Suppressor macrophage (primary cell): ENCODE results near the gene CPNE4.
"Not testable (repeated sequence)": the region's sequence is repeated elsewhere in the genome, so short reads cannot be mapped to it uniquely, and the experiment has no call there.

Source experiments
- DNase-seq, 4 experiments: peaks; one replicate each; pipeline ENCODE4 v3.0.0-alpha.2; 2020 to 2022
- total RNA-seq, 17 experiments: gene quantifications; one replicate each; lab custom pipeline; 2026; ENCODE audit warnings: mixed read lengths in 6 of 17, inconsistent platforms in 3 of 17; lab: John Stamatoyannopoulos, UW

CPNE4 gene
- 0 to 2.6 (median 0) reads per million in 17 experiments for total RNA-seq

DNA sequence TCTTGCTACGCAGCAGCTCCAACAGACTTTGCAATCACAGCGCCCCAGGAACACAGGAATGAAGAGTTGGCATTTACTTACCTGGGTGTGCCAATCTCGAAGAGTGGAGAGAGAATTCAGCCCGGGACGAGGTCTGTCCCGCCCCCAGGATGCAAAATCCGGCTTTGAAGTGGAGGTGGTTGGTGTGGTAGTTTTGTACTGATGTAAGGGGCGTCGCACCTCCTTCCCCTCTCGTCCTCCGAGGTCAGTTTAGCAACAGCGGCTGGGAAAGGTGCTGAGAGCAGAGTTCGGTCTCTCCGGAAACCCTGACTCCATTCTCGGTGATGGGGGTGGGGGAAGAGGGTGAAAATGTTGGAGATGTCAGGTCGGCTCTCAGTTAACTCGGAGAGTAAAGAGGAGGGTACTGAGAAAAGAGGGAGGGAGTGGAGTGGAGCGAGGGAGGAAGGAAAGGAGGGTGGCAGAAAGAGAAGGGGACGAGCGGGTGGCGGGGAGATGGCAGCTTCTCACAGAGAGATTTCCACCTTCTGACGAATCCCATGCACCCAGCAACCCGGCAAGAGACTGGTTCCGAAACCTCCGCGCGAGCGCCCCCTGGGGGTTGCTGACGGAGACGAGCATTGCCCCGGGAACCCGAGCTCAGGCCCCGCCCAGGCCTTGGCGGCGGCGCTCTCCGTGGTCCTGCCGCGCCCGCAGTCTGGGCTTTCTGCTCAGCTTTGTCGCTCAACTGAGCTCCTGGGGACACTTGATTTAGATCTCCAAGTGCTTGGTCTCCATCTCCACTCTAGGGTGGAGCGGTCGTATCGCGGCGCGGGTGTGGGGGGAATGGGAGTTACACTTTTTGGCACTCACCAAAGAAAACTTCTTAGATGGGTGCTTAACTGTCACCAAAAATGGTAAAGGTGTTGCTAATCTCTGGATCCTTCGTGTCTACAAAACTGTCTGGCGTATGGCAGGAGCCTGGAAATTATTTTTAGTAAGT lies at the start of gene CPNE4:
Gene CPNE4 (minus strand): TSS at position 529 of the 979 bp plus-strand sequence.
- DNase-seq, result peak; percentile 75 to 91 (median 82)

DNA sequence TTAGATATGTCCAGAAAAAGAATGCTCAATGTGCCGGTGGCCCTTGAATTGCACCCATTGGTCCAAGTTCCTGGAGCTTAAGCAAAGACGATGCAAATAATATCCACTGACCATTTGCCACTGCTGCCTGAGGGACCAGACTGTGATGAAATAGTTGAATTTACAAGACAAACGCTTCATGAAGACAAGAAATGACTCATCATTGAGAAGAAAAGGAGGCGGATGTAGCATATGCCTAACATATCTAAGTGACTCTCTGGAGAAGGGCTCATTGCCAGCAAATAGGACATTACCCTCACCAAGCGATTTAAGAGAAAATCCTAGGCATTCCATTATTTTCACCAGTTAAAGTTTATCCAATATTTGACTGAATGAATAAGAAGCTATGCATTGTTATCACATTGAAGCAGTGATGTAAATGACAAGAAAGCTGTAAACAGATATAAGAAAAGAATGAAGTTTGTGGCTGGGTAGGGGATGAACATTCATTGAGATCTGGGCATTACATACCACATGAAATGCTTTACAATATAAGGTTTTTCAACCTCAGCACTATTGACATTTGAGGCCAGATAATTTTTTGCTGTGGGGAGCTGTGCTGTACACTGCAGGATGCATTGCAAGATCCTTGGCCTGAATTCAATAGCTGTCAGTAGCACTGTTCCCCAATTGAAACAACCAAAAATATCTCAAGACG lies 48.9 kb upstream of the CPNE4 start:
- no peak for DNase-seq

DNA sequence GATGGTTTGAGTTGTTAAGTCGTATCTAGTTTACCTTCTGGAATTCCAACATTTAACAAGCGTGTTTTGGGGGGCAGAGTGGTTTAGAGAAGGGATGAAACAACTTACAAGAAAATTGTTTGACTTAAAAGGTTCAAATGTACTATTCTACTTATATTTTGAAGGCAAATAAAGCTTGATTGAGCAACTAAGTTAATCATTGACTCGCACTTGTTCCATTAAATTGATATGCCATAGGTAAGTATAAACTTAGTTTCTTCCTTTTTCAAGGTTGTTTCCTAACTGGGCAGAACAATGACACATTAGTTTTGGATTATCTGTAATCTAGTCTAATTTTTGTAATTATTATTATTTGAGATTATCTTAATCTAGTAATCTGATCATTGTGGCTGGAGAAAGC lies 48.3 kb upstream of the CPNE4 start:
- no peak for DNase-seq

DNA sequence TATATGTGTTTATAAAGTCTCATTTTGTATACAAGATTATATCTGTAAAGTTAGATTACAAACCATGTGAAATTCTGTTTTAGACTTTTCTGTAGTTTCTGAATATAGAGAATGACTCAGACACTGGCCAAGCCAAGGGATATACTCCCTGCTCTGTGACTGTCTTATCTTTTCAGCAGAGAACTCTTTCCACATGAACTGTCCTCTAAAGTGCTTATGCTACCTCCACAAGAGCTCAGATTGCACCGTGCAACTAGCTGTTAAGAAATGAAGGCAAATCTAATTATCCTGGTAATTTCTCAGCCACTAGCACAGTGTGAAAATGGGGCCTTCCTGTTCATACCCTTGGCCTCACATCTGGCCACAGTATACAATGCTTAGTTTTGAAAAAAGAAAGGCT lies 44.3 kb upstream of the CPNE4 start:
- no peak for DNase-seq

DNA sequence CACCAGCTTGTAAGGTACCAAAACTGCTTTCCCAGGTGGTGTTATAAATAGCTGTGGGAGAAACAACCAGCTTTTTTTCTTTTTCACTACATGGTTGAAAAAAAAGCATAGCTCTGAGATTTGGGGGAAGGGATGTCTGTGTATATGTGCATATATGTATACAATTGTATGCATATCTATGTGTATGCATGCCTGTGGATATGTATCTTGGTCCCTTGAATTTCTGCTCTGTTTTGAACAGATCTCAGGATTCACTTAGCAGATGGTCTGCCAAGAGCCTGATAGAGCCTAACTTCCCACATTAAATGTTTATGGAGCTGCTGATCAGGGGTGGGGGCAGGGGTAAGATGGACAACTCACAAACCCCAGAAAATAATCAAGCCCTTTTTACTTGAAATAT lies 39.0 kb upstream of the CPNE4 start:
- no peak for DNase-seq

DNA sequence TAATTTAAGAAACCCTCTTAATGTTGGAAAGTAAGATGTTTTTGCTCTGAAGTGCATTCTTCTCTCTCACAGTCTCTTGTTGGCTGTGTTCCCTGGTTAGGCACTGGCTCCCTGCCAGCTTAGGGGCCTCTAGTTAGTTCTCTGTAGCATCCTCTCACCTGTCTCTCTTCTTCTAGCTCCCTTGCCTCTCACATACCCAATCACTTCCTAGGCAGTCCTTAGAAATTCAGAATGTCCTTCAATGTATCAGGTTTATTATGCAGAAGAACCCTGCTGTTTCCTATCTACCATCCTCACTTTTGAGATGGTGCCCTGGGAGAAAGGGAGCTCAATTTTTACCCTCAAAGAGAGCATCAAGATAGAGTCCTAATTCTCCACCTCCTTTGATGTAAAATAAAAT lies 36.2 kb upstream of the CPNE4 start:
- DNase-seq, result no peak

DNA sequence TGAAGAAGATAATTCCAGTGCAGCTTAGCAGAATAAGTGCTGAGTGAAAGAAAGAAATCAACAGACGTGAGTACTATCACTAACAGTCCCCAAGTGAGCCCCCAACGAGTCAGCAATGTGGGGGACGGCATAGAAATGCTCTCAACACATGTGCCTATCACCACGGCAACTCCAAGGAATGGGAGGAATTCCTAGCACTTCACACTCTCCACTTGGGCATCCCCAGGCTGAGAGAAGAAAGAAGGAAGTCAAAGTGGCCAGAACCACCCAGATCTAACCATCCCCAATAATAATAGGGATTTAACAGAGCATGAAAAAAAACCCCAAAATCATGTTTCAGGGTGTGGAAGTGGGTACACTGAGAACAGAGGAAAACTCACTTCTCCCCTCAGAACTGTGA lies 29.3 kb upstream of the CPNE4 start:
- no peak for DNase-seq

DNA sequence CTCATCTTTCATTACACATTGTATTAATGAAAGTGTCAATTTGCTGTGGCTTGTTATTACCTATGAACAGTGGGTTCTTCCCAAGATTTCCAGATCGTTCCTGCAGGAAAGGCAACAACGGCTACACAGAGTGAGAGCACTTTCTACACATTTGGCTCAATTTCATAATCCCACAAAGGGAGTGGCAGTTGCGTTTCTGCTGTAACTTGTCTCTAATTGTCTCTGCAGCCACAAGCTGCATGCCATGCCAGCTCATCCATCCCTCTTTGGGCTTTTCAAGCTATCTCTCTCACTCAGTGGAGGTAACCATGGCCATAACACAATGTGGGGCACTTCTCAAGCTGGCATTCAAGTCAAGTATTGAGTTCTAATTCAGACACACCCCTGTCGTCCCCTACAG lies 27.7 kb upstream of the CPNE4 start:
- DNase-seq, result no peak

DNA sequence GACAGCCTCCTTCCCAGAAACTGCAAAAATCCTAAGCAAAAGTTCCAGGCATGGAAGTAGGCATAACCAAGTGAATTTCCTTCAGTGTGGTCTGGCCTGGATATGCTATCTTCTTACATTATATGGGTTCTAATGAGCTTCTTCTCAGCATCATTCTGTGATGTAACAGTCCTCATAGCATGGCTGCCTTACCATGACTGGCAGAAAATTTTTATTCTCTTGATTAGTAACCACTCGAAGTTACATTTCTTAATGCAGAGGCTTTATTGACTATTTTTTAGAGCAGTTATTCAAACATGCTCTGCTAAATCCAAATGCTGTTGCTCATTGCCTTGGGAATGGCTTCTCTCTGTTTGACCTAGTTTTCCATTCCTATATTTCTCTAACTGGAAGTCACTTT lies 21.1 kb upstream of the CPNE4 start:
- DNase-seq, result no peak

DNA sequence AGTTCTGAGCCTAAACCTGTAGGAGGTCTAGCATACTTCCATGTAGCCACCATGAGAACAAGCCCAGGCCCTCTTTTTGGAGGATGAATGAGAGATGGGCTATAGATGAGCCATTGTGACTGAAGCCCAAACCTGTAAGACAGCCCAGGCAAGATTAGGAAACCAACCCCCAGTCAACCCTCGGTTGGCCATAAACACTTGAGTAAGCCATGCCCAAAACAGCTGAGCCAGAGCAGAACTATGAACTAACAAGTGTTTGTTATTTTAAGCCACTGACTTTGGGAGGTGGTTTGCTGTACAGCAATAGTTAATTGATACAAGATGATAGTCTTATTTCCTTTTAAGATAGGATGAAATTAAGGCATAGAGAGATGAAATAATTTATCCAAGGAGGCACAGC lies 12.4 kb upstream of the CPNE4 start:
- no peak for DNase-seq

DNA sequence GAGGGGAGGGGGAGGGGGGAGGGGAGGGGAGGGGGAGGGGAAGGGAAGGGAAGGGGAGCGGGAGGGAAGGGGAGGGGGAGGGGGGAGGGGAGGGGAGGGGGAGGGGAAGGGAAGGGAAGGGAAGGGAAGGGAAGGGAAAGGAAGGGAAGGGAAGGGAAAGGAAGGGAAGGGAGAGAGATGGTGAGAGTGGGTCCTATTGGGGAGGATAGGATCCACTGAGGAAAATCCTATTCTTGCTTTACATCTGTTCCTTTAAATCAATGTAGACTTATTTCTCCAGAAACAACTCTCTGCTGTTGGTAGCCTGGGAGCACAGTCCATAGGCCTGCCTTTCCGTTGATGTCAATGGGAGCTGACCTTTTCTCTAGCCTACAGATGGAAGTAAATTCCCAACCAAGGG lies 10.1 kb upstream of the CPNE4 start:
- not testable (repeated sequence) for DNase-seq

DNA sequence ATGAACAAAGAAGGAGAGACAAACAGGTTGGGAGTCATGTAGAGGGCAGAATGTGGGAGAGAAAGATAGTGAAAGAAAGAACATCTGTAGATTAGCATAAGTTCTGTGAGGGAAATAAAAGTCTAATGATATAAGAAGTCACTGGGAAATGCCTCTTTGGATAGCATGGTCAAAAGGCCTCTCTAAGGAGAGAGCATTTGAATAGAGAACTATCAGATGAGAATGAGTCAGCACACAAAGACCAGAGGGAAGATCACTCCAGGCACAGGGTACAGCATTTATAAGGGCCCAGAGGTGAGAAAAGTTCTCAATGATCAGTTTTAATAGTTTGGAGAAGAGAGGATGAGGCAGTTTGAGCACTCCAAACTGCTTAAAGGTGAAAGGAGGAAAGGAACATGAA lies 7.9 kb upstream of the CPNE4 start:
- DNase-seq, result no peak

DNA sequence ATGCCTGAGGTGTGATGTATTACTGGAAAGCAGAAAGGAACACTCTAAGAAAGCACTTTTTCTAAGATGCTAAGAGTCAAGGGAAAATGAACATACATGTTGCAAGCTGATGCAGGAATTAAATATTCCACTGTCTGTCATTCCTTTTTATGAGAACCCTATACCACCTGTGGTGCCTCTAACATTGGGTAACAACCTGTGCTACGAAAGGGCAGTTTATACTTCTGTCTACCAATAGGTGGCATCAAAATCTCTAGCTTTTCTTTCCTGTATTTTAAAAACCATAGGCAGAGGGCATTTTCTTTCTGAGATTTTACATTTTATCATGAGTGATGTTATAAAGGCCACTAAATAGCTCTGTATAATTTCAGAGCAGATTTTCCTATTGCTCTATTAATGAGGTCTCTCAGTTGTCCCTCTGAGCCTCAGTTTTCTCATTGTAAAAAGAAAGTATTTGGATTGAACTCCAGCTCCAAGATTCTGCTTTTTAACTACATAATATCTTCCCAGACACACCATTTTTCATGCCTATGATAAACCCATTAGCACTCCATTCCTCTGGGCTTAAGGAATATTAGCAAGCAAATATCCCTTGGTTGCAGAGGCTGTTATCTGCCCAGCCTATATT lies 3.5 kb upstream of the CPNE4 start:
- peak in 2 of 4 experiments; percentile 11 to 28 for DNase-seq

DNA sequence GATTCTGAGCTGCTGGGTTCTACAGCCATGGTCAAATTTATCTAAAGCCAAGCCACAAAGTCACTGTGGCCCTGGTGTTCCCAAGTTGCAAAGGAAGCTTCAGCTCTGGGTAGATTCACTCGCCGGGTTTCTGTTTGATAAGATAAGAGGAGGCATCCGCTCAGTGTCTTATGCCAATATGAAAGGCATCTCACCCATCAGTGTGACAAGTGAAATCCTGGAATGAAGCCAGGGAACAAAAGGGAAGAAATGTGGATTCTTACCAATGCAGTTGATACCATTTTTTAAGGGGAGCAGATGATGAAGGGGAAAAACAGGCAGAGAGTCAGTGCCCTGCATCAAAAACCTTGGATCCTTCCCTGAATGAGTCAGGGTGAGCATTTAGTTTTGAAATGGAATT lies 2.8 kb upstream of the CPNE4 start:
- no peak for DNase-seq

DNA sequence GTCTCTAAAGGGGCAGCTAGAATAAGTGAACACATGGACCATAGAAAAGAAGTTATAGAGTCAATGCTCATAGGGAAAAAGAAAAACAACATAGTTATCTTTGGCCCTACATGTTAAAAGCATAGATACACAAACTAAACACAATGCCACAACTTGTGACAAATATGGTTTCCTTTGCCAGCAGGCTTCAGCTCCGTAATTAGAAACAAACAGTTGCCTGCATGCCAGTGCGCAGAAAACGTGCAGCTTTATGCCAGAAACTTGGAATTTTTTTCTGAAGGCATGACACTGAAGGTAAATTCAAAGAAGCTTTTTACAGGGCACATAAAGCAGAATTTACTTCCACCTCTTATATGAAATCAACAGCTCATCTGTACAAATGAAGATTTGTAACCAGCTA lies 2.2 kb upstream of the CPNE4 start:
- no peak for DNase-seq

DNA sequence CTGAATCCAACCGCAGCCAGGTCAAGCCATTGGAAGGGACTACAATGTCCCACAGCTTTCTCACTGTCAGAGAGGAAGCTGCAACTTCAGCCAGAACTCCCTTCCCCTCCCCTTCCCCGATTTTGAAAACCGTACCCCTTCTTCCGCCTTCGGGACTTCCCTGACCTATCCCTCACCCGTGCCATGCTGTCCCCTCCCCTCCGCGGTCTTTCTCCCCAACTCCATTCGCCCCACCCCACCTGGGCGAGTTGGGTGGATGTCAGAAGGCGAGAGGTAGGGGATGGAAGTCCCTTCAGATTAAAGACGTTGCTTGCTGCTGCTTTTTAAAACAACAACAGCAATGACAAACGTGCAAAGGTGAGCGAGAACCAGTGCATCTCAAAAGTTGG lies 723 bp downstream of the CPNE4 start:
- no peak for DNase-seq

DNA sequence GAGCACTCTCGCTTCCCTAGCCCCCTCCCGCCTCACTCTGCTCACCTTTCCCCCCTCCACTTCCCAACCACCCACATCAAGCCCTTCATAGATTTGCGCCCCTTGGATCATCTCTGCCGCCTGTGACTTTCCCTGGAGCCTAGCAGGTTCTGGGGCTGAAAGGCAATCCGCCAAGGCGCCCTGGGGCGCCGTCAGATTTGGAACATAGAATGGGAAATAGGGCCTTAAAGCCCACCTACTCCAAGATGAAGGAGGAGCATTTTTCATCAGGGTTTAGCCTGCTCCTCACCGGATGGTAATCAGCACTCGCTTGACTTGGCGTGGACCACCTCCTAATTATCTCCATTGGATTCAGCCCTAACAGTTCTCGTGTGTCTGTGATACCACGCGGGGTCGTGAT lies 1.3 kb downstream of the CPNE4 start:
- DNase-seq, result no peak

DNA sequence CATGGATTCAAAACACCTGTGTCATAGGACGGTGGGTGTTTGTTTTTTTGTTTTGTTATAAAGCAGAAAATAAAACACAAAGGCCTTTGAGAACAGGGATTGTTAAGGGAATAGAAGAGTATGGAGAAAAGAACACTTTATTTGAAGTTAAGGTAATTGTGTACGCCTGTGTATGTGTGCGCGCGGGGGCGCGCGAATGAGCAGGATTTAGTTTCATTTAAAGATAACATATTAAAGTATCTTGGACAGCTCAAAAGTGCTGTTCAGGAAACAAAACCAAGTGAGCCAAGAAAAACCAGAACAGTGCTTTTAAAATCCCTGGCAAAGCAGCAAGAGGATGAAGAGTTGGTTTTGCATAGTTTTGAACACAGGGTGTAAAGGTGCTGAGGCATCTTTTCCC lies 1.9 kb downstream of the CPNE4 start:
- no peak for DNase-seq

DNA sequence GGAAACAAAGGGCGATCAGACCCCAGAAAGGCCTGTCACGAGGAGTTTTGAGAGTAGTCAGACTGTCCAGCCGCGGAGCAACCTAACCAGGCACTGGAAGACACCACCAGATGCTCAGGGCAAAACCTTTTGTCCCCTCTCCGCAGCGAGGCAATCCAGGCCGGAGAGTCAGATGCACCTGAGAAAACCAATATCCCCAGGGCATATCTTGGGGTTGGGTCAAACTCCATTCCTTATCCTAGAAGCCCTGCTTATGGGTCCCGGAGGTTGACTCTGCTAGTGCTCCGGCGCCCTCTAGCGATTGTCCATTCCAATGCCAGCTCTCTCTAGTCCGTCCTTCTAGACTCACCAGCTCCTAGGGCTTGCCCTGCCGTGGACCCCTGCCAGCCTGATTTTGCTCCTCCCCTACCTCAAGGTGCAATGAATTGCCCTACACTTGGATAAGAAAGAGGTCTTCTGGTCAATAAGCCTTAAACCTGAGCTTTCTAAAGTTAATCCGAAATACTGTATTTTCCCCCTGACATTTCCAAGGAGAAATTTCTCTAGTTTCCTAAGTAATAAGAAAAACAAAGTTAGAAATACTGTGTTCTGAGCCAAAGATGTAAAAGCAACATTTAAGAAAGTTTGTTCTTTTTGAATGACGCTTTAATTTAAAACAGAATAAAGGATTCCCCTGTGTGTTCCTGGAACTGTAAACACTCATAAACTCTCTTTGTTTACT lies 5.5 kb downstream of the CPNE4 start:
- peak; percentile 80 to 89 (median 84) for DNase-seq

DNA sequence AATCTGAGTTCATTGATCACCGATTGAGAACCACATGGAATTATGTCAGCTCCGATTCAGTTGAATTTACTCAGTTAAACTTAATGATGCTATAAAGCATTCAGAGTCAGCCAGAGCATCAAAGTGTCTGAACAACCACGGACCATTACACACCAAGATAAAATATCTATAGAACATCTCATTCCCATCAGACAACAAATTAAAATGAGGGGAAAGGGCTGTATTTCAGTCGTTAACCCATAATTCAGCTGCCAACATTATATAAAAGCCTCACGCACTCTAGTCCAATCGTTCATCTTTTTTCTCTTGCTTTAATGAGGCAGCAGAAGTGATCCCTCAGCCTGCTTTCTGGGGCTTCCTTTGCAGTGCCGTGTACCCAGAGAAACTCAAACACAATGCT lies 11.9 kb downstream of the CPNE4 start:
- no peak for DNase-seq

DNA sequence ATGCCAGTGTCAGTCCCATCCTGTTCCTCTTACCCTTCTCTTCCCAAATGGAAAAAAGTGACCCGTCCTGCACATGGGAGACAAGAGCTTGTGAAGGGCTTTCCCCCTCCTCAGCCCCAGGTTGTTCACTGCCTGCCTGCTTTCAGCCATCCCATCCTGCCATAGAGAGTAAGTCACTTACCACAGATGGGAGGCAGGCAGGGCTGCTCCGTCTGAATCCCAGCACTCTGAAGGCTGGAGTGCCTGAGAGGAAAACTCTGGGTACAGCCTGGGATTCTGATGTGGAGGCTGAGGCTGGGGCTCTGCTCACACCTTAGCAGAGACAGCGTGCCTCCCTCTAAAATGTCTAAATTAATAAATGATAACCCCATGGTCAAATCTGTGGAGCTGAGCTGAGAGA lies 14.8 kb downstream of the CPNE4 start:
- DNase-seq, result no peak

DNA sequence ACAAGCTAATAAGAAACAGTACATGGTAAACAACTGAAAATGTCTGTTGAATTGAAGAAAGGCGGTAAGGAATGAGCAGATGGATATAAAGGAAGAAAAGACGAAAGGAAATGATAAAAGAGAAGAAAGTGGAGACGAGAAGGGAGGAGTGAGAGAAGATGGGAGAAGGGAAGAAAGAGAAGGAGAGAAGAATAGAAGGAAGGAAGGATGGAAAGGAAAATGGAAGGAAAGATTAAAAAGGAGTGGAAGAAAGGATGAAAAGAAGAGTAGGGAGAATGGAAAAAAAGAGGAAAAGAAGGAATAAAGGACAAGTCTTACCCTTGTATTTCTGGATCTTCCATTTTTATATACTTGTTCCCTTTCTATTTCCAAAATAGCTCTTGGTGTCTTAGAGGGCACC lies 17.7 kb downstream of the CPNE4 start:
- DNase-seq, result no peak
